Colonic mucosa (tissue), 4 donors: ENCODE data around the gene NELFB. TPM values are rescaled to one million over a fixed set of nuclear protein-coding genes. Genes with fewer than 3 reads are reported as not detected.
A peak's percentile ranks its signal among the peaks of the same experiment; 100 is the strongest.

ENCODE experiments used
- DNase-seq: peaks from one replicate; pipeline ENCODE4 v3.0.0-alpha.2; 2020
- H3K27ac ChIP-seq: fragments of 200-600 bp; one replicate; pipeline ENCODE4 v1.8.0; 2021
- H3K27me3 ChIP-seq: fragments of 200-600 bp; one replicate; pipeline ENCODE4 v1.8.0; 2021
- H3K36me3 ChIP-seq: fragments of 200-600 bp; one replicate; pipeline ENCODE4 v1.8.0; 2021
- H3K4me1 ChIP-seq: fragments of 200-600 bp; one replicate; pipeline ENCODE4 v1.8.0; 2021; ENCODE audit warnings: mild to moderate bottlenecking
- H3K4me3 ChIP-seq: fragments of 200-600 bp; one replicate; pipeline ENCODE4 v1.8.0; 2021
- H3K9ac ChIP-seq, 2 donors: one replicate each; pipeline ENCODE4 v1.7.0; 2013; ENCODE audit warnings: control low read depth in 2 of 2, low read depth in 2 of 2, low read length in 2 of 2
- H3K9me3 ChIP-seq: fragments of 200-600 bp; one replicate; pipeline ENCODE4 v1.8.0; 2021
- CTCF ChIP-seq: fragments of 200-600 bp; IDR thresholded peaks from one replicate; pipeline ENCODE4 v1.8.0; 2022; ENCODE audit warnings: antibody characterized with exemption, mild to moderate bottlenecking
- intact Hi-C: fragments of 100-400 bp; cut with DNase I; formaldehyde crosslinking; loops from one replicate; pipeline ENCODE4 v1.14.1; 2022
- total RNA-seq, 2 donors: library from RNA; stranded (reverse); fragmentation: NEBNext Ultra II Directional in 1 of 2; extraction: Animal tissue kit (Norgen Biotek cat#: 25700) in 1 of 2; gene quantifications; one replicate each; pipeline ENCODE4 v1.2.1, GENCODE V29; 2021
- donor health status: healthy.
- donor health status: DM: no; HTN: no; CAD: no.
- donor health status: DM: no; HTN: no; CAD: no.

NELFB gene
- total RNA-seq, 2 donors from 2014 or later, result 62.1 to 87.1 TPM

GRCh38 chr9:137270929-137271695, 16.0 kb downstream of the NELFB start:
- H3K4me1 ChIP-seq, result peaks cover 12% of the 10 kb centered on the region
- no peak overlapping the region for H3K9ac ChIP-seq
- DNase-seq, result no peak
- intact Hi-C loops, result no loop called here
- H3K4me3 ChIP-seq, result no peak overlapping the region
- no peaks in the 10 kb centered on the region for H3K27me3 ChIP-seq
- H3K36me3 ChIP-seq, result peaks cover 3% of the 10 kb centered on the region
- no peak overlapping the region for H3K27ac ChIP-seq
- TF ChIP-seq CTCF, result no peak
- H3K9me3 ChIP-seq, result no peaks in the 10 kb centered on the region

- Histone ChIP-seq H3K27me3 (no peaks in the 10 kb centered on the region), H3K9ac (no peak overlapping the region), H3K9me3 (no peaks in the 10 kb centered on the region), H3K36me3 (no peaks in the 10 kb centered on the region), H3K4me3 (no peak overlapping the region), H3K27ac (no peak overlapping the region), H3K4me1 (peaks cover 17% of the 10 kb centered on the region)
- DNase-seq, result no peak
- intact Hi-C loops, result no loop called here
- no peak for TF ChIP-seq CTCF
Observed at GRCh38 chr9:137271696-137272076, 16.6 kb downstream of the NELFB start.

- TF ChIP-seq CTCF, result no peak
- H3K27ac ChIP-seq, result no peak overlapping the region
- no peak overlapping the region for H3K4me3 ChIP-seq
- H3K4me1 ChIP-seq, result peaks cover 24% of the 10 kb centered on the region
- H3K27me3 ChIP-seq, result no peaks in the 10 kb centered on the region
- H3K9me3 ChIP-seq, result no peaks in the 10 kb centered on the region
- H3K36me3 ChIP-seq, result no peaks in the 10 kb centered on the region
- DNase-seq, result no peak
- no peak overlapping the region for H3K9ac ChIP-seq
- intact Hi-C loops, result no loop called here
Observed at GRCh38 chr9:137272241-137273094, 17.3 kb downstream of the NELFB start.

GRCh38 chr9:137273095-137273490, 18.0 kb downstream of the NELFB start:
- peaks cover 24% of the 10 kb centered on the region for H3K4me1 ChIP-seq
- H3K4me3 ChIP-seq, result no peak overlapping the region
- no peaks in the 10 kb centered on the region for H3K36me3 ChIP-seq
- no peak for DNase-seq
- H3K27ac ChIP-seq, result no peak overlapping the region
- H3K27me3 ChIP-seq, result no peaks in the 10 kb centered on the region
- H3K9me3 ChIP-seq, result no peaks in the 10 kb centered on the region
- no peak overlapping the region for H3K9ac ChIP-seq
- intact Hi-C loops, result no loop called here
- TF ChIP-seq CTCF, result no peak

GRCh38 chr9:137273611-137274320, 18.6 kb downstream of the NELFB start:
- Histone ChIP-seq H3K4me3 (no peak overlapping the region), H3K36me3 (no peaks in the 10 kb centered on the region), H3K4me1 (peaks cover 22% of the 10 kb centered on the region), H3K27ac (peak overlapping the region; percentile 41), H3K9ac (peak overlapping the region in 1 of 2 donors; percentile 69), H3K9me3 (no peaks in the 10 kb centered on the region), H3K27me3 (no peaks in the 10 kb centered on the region)
- intact Hi-C loops, result no loop called here
- TF ChIP-seq CTCF, result no peak
- no peak for DNase-seq
